Upper lobe of left lung (tissue), 4 donors: ENCODE measurements around the gene TMEM203.

Experiments used
- CTCF ChIP-seq, 6 experiments: fragments of 450-650 bp in 4 of 6; fragments of 200-600 bp in 2 of 6; sonication (generic) in 2 of 6; IDR thresholded peaks; one replicate each; pipeline ENCODE4 v1.5.1; 2016 to 2019; ENCODE audit warnings: antibody characterized with exemption in 6 of 6
- POLR2A ChIP-seq, 4 donors: fragments of 450-650 bp; IDR thresholded peaks; one replicate each; pipeline ENCODE4 v1.5.1; 2016 to 2017; ENCODE audit warnings: antibody characterized with exemption in 4 of 4, mild to moderate bottlenecking in 2 of 4
- POLR2AphosphoS5 ChIP-seq, 2 donors: sonication (generic); formaldehyde crosslinking; IDR thresholded peaks; one replicate each; pipeline ENCODE4 v1.5.1; 2017; ENCODE audit warnings: antibody characterized with exemption in 2 of 2

GRCh38 chr9:137188490-137189296 lies 16.8 kb downstream of the TMEM203 start, which contains the start of the genes ANAPC2 and SSNA1:
- peak in 5 of 6 experiments; percentile 34 to 82 (median 40) for TF ChIP-seq CTCF (IDR thresholded peaks at IDR 0.05)
- peak in 3 of 4 donors; percentile 83 to 96 (median 90) for TF ChIP-seq POLR2A (IDR thresholded peaks at IDR 0.05)
- TF ChIP-seq POLR2AphosphoS5 (IDR thresholded peaks at IDR 0.05), result peak; percentile 99
